T-helper 2 cell (primary cell): ENCODE data around the gene SARDH.
"Not testable (repeated sequence)": the region's sequence is repeated elsewhere in the genome, so short reads cannot be mapped to it uniquely, and the experiment has no call there.

Experiments used
- DNase-seq, 5 experiments: peaks; one replicate each; pipeline versions ENCODE4 v3.0.0 to v3.0.0-alpha.2; 2012 to 2022

SARDH gene

DNA sequence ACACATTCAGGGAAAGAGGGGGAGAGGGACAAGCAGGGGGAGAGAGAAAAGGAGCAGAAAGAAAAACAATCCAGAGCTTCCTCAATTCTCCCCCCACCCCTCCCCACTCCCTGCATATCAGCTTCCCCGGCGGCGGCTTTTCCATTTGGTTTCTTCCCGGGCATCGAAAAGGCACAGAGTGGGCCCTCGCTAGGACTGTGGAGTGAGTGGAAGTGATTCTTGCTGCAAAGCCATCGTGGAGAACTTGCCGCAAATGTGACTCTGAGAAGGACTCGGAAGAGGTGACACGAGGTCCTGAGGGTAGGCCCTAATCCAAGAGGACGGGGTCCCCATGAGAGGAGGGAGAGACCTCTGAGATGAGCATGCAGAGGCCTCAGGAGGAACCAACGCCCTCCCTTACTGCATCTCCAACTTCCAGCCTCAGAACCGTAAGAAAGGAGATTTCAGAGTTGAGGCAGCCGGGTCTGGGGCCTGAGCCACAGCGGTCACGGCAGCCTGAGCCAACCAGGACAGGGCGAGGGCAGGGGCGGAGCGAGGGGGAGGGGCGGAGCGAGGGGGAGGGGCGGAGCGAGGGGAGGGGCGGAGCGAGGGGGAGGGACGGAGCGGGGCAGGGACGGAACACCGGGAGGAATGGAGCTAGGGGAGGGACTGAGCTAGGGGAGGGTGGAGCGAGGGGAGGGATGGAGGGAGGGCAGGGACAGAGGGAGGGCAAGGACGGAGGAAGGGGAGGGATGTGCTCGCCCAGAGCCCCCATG, 21.2 kb upstream of the SARDH start:
- DNase-seq: no peak

DNA sequence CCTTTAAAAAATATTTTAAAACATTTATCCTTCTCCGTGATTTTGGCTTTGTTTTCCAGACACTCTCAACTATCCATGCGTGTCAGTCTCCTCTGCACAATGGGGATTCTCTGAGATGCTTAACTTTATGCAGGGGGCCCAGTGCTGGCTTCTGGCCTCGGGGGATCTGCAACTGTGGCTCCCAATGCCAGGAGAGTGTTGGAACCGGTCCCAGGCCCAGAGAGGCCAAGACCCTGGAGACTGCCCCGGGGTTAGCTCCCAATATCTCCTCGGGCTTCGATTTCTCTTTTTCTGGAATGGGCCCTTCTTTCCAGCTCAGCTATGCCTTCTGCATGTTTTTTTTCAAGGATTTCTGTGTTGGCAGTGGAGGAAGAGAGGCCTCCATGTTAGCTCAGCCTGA, 20.1 kb upstream of the SARDH start:
- no peak for DNase-seq

DNA sequence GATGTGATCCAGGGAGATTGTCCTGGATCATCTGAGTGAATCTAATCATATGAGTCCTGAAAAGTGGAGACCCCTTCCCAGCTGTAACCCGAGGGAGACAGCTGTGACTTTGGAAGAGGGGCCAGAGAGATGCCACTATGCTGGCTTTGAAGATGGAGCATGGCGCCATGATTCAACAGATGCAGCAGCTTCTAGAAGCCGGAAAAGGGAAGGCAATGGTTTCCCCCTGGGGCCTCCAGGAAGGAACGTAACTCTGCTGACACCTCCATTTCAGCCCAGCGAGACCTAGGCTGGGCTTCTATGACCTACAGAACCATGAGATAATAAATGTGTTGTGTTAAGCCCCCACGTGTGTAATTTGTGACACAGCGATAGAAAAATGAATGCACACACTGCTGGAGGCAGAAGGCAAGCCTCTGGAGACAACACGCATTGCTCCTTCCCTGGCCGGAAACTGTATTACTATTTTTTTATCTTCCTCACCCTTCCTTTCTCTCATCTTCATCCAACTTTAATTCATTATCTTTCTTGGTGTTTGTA, 16.6 kb upstream of the SARDH start:
- no peak for DNase-seq

DNA sequence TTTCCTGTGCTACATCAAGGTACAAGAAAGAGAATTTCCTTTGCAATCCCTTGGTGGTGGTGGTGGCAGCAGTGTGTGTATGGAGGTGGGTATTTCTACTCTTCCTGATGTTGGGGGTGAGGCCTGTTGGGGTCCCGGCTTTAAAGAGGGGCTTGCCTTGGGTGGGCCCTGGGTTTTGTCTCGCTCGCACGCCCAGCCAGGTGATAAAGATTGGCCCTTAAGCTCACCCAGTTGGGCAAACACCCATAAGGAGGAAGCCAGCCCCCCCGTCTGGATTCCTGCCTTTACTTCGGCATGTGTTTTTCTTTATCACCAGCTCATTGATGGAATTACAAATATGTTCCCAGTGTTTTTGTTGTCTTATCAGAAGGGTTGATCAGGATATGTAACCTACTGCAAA, 16.0 kb upstream of the SARDH start:
- DNase-seq: no peak

DNA sequence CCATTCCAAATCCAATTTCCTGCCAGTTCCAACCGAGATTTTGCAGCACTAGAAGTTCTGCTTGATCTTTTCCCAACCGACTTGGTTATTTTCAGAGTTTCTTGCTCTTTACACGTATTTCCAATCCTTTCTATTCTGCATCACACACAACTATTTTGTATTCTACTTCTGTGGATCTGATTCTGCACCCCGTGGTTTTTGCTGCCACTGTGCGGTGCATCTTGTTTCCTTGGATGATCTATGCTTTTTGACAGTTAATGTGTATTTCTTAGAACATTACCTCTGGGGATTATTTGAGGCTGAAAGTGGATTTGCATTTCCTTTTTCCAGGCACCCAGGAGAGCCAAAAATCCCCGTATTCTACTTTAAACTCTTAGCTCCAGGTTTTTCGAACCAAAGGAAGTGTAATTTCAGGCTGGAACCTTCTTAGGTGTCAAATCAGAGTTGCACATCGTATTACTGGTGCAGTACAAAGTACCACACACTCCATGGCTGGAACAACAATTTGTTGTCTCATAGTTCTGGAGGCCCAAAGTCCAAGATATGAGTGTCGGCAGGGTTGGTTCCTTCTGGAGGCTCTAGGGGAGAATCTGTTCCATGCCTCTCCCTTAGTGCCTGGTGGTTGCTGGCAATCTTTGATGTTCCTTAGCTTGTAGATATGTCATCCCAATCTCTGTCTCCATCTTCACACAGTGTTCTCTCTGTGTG, 14.7 kb upstream of the SARDH start:
- DNase-seq: no peak

DNA sequence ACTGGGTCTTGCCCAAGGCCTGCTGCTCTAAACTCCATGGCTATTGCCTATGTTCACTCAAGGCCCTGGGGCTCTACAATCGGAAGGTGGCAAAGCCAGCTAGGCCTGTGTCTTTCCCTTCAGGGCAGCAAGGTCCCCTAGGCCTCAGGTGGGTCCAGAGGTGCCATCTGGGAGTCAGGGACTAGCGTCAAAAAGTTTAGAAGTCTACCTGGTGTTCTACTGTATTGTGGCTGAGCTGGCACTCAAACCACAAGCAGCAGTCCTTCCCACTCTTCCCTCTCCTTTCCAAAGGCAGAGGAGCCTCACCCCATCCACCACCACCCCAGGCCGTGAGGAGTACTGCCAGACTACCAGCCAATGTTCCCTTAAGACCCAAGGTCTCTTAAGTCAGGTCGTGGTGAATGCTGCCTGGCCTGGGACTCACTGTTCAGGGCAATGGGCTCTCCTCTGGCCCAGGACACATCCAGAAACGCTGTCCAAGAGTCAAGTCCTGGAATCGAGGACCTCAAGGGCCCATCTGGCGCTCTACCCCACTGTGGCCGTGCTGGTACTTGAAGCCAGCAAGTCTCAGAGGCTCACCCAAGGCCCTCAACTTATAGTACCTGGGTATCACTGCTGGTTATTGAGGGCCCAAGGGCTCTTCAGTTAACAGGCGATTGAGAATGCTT, 13.0 kb upstream of the SARDH start:
- DNase-seq: no peak

DNA sequence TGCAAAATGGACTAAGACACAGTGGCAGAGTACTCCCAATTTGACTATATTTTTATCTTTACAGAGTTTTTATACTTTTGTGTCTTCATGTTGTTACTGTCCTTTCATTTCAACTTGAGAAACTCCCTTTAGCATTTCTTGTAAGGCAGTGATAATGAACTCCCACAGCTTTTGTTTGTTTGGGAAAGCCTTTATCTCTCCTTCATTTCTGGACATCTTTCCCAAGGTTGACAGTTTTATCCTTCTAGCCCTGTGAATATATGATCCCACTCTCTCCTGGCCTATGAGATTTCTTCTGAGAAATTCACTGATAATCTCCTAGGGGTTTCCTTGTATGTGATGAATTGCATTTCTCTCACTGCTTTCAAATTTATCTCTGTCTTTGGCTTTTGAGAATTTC, 9.2 kb upstream of the SARDH start:
- DNase-seq: no peak

DNA sequence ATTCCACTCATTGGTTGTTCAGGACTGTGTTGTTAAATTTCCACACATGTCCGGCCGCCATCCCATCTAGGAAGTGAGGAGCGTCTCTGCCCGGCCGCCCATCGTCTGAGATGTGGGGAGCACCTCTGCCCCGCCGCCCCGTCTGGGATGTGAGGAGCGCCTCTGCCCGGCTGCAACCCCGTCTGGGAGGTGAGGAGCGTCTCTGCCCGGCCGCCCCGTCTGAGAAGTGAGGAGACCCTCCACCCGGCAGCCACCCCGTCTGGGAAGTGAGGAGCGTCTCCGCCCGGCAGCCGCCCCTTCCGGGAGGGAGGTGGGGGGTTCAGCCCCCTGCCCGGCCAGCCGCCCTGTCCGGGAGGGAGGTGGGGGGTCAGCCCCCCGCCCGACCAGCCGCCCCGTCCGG, 6.4 kb upstream of the SARDH start:
- not testable (repeated sequence) for DNase-seq

DNA sequence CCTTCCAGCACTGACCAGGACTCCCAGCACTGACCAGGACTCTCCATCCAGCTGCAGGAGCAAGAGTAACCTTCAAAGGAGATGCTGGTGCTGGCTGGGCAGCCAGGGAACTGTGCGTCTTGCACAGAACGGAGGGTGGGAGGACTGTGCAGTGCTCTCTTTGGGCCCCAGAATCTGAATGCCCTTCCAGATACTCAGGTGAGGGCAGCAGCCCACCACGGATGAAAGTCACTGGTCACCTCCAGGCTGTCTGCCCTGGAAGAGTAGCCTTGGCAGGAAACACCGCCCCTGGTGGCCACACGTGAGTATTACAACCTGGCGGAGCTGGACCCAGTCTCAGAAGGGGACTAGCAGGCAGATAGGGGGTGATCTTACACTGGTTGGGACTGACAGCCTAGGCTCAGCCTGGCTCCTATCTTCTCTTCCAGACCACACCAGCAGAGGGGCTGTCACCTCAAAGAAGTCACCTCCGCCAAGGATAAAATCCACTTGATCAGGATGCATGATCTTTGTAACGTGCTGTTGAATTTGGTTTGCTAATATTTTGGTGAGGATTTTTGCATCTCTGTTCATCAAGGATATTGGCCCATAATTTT, 4.8 kb upstream of the SARDH start:
- peak; percentile 20 to 68 (median 57) for DNase-seq

DNA sequence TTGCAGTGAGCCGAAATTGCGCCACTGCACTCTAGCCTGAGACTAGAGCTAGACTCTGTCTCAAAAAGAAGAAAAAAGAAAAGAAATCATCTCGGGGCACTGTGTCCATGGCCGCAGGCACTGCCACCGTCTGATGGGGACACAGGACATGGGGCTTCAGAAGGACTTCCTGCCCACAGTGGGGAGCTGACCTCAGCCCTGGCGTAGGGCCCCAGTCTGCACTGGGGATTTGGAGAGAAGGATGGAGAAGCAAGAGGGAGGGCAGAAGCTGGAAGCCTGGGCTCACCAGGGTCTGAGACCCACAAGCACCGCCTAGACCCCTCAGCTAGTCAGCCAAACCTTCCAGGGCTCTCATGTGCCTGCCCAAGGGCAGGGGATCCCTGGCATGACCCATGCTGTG, 4.1 kb upstream of the SARDH start:
- DNase-seq: no peak

DNA sequence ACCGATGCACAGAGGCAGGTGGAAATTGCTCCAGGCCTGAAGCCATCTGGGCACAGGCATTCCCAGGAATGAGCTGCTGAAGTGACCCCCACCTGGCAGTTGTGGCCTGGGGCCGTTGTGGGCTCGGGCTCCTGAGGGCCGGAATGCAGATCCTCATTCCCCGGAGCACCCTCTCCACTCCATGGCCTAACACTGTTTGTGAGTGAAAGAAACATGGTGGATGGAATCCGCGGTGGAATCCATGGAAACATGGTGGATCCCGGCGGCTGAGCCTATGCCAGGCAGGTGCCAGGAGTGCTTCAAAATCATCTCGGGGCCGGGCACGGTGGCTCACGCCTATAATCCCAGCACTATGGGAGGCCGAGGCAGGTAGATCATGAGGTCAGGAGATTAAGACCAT, 3.6 kb upstream of the SARDH start:
- DNase-seq: no peak

DNA sequence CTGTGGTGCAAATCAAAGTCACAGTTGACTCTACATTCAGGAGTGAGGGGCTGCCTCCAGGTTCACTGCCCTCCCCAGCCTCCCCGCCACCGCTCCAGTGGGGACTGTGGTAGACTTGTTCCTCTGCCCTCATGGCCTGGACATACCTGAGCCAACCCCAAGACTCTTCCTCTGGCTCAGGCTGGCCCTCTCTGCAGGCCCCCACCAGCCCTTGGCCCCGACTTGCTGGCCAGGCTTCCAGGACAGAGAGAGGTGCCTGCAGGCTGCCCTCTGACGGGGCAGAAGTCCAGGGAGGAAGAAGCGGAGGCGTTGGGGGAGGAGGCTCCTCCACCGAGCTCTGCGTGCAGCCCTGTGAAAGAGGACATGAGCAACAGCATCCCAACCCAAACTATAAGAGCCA, 2.8 kb upstream of the SARDH start:
- no peak for DNase-seq

DNA sequence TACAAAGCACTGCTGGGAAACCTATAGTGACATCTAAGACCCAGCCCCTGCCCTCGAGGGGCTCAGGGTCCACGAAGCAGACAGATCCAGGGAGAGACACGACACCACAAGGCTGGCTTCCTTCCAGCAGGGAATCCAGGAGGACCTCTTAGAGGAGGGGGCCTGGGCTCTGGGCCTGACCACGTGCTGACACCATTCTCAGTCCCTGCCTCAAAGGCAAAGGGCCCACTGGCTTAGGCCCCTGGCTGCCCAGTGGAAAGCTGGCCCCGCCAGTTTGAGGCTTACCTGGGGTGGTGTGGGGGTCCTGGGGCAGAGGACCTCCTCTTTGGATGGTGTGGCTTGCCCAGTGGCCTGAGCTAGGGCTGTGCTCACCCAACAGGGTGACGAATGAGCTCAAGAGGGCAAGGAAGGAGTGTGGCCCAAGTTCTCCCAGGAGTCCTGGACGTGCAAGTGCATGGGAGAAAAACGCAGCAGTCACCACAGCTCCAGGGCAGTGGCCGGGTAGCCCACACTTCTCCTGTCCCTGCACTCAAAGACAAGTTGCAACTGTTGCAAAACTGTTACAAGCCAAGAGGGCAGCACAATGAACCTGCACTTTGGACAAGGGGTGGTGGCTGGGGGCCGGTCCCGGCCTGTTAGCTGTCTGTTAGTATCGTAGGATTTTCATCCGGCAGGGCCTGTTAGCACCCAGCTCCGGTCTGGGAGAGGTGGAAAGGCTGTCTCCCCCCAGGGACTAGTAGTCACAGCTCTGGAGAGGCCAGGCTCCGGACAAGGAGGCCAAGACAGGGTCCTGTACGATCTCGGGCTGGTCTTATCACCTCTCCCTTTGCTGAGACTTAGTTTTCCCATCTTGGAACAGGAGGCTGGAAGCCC, 1.5 kb upstream of the SARDH start:
- DNase-seq: no peak

DNA sequence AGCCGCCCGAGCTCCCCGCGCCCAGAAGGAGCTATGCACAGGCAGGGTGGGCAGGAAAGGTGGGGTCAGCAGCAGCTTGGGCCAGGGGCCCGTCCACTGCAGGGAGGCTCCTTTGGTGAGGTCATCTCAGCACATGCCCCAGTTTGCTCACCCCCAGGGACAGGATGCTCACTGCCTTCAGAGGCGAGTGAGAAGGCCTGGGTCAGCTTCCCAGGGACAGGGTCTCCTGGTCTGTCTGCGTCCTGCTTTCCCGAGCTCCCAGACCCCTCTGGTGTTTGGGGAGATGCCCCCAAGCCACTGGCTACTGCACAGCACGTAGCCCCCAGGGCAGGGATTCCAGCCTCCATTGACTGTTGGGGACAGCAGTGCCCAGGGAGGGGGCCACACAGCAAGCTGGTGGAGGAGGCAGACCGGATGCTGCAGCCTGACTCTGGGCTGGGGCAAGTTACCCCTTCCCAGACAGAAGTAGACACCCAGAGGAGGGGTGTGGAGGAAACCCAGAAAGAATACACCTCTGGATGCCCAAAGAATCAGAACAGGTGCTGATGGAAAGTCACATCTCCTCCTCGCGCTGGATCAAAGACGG, 581 bp upstream of the SARDH start:
- DNase-seq: no peak

DNA sequence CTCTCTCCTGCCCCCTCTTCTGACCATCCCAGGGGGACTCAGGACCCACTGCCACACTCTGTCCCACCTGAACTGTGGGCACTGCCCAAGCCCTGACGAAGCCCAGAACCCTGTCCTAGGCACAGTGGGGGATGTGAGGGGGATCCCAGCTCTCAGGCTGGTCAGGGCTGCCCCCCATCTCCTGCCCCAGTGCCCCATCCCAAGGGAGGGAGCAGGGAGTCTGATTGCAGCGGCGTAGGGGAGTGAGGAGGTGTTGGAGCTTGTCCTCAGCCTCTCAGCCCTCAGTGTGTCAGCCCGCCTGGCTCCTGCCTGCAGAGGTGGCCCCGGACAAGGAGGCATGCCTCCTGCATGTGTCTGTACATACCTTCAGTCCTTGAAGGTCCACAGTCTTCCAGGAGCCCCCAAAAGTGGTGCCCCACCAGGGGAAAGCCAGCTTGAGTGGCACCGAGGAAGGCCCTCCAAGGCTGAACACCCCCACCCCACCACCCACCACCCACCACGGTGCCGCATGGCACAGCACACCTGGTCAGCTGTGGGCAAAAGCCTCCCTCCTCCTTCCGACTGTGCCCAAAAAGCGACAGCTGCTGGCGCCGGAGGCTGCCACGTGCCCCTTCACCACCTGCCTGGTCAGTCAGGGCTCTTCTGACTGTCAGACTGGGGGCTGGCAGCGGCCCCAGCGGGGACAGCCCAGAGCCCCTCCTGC, 930 bp downstream of the SARDH start:
- no peak for DNase-seq

DNA sequence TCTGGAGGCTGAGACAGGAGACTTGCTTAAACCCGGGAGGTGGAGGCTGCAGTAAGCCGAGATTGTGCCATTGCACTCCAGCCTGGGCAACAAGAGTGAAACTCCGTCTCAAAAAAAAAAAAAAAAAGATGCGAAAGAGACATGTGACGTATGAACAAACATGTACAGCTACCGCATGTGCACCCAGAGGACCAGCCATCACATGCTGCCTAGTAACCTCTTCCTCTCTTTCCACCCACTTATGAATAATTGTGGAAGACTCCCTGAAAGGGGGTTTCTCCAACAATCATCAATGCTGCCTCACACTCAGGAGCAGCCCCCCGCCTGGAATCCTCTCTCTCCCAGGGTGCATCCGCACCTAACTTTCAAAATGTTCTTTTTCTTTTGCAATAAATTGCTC, 2.2 kb downstream of the SARDH start:
- no peak for DNase-seq

DNA sequence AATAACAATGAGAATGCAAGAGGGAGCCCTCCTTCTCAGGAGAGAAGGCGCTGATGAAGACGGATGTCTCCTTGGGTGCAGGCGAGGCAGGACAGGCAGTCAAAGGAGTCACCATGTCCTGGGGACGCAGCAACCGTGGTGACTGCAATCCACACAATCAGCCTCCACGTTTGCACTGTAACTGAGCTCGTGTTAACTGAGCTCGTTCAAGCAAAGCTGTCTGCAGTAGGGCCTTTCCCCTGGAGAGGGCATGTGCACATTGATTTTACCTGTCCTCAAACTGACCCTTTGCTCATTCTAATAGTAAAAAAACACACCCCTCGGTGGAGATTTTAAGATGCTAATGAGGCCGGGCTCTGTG, 2.8 kb downstream of the SARDH start:
- no peak for DNase-seq

DNA sequence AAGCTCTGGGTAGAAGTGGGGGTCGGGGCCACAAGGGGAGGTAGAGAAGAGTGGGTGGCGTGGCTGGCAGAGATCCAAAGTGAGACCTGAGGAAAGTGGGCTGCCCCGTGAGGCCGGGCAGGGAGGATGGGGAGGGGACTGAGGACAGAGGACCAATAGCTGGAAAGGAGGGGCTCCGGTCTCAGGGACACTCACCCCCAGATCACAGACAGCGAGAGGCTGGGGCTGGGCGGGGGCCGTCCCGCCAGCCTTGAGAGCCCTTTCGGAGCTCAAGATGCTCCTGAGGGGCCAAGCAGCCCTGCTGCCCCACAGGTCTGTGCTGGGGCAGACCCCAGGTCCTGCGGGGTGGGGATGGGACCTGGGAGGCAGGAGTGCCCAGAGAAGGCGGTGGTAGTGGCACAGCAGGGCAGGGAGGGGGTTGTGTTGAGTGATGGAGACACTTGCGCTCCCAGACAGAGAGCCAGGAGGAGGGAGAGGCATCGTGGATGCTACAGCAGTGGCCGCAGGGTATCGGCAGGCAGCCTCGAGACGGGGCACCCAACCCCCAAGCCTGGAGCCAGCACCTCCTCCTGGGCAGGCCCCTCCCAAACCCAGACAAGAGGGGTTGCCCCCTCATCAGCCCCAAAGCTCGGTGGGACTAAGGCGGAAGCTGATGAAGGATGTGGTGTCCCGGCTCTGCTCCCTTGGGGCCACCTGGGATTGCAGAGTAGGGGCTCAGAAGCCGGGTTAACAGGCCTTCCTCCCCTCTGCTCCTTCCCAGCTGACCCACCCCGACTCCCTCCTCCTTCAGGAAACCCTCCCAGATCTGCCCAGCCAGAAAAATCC, 3.4 kb downstream of the SARDH start:
- no peak for DNase-seq

DNA sequence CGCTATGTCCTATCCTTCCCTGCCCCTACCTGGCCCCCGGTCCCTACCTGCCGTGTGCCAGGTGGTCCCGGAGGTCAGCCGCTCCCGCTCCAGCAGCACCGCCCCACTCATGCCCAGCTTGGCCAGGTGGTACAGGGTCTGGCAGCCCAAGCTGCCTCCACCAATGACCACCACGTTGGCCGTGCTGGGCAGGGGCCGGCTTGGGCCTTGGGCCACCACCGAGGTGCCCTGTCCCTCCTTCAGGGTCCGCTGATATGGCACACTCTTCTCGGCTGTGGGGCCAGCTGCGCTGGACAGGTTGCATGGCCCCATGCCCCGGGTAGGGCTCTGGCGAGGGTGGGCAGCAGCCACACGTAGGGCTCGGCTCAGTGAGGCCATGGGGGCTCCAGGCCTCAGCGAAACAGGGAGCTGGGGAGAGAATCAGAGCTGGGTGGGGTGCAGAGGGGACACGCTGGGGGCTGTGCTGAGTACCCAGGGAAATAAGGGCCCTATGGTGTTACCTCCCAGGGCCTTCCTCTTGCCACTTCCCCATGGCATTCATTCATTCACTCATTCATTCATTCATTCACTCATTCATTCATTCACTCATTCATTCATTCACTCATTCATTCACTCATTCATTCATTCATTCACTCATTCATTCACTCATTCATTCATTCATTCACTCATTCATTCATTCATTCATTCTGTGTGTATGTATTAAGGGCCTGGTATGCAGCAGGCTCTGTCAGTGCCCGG, 4.2 kb downstream of the SARDH start:
- no peak for DNase-seq

DNA sequence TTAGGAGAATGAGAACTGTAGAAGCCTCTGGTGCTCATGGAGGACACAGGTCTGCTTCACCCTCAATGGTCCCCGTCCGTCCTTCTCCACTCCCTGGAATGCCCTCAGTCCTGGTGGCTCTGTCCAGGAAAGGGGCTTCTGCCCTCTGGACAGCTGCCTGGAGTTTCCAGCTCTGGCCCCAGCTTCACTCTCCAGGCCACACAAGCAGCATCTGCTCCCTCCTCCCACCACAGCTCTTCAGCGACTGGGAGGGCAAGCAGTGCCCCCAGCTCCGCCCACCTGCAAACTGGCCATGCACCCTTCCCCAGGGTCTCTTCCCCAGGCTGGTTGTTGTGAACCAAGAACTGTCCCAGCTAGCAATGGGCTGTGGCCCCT, 4.7 kb downstream of the SARDH start:
- DNase-seq: no peak
